SK-N-MC (cell line): ENCODE measurements around the gene MAST2.

Experiments
- DNase-seq: peaks from one replicate; pipeline ENCODE4 v3.0.0-alpha.2; 2011; ENCODE audit warnings: low read depth, low spot score
- H3K27ac ChIP-seq: fragments of 200-600 bp; sonication (generic); 2 replicates; pipeline ENCODE4 v1.5.1; 2016; ENCODE audit warnings: mixed run types
- H3K36me3 ChIP-seq: fragments of 200-600 bp; sonication (generic); 2 replicates; pipeline ENCODE4 v1.6.1; 2017; ENCODE audit warnings: antibody characterized with exemption, low read length, mixed read lengths; ENCODE audit not compliant: insufficient read depth
- H3K4me3 ChIP-seq: fragments of 200-600 bp; sonication (generic); 2 replicates; pipeline ENCODE4 v1.5.1; 2016
- H3K9ac ChIP-seq: fragments of 200-600 bp; sonication (generic); 2 replicates; pipeline ENCODE4 v1.8.0; 2017; ENCODE audit warnings: mixed run types, mixed read lengths; ENCODE audit not compliant: insufficient read length
- H3K9me3 ChIP-seq: fragments of 200-600 bp; sonication (generic); 2 replicates; pipeline ENCODE4 v1.6.1; 2017; ENCODE audit warnings: low read depth, mild to moderate bottlenecking, antibody characterized with exemption, low read length, moderate library complexity, mixed read lengths
- EZH2 ChIP-seq: fragments of 200-600 bp; sonication (generic); IDR thresholded peaks from one replicate; pipeline ENCODE4 v1.6.1; 2017; ENCODE audit warnings: antibody characterized with exemption
- FOXP2 ChIP-seq: optimal IDR thresholded peaks from 2 replicates; pipeline ENCODE3; 2011; ENCODE audit warnings: mild to moderate bottlenecking, moderate library complexity; ENCODE audit not compliant: insufficient read depth; ENCODE audit errors: extremely low read length, control extremely low read depth
- POLR2AphosphoS5 ChIP-seq: IDR thresholded peaks from 2 replicates; pipeline ENCODE4 v1.6.1; 2012; ENCODE audit warnings: mild to moderate bottlenecking, low read depth, low read length, borderline replicate concordance

The MAST2 gene

GRCh38 chr1:45979074-45979777, 175.8 kb downstream of the MAST2 start:
- H3K27ac ChIP-seq, result no peak overlapping the region
- no peak overlapping the region for H3K9ac ChIP-seq
- DNase-seq, result no peak
- H3K36me3 ChIP-seq, result no peaks in the 10 kb centered on the region
- H3K9me3 ChIP-seq, result no peaks in the 10 kb centered on the region
- no peak overlapping the region for H3K4me3 ChIP-seq
- TF ChIP-seq FOXP2, result no peak
- no peak for TF ChIP-seq EZH2
- TF ChIP-seq POLR2AphosphoS5, result no peak

GRCh38 chr1:45979778-45980176, 176.4 kb downstream of the MAST2 start:
- H3K36me3 ChIP-seq, result no peaks in the 10 kb centered on the region
- no peak overlapping the region for H3K4me3 ChIP-seq
- no peak overlapping the region for H3K9ac ChIP-seq
- DNase-seq, result no peak
- TF ChIP-seq POLR2AphosphoS5 (no peak), FOXP2 (no peak), EZH2 (no peak)
- H3K27ac ChIP-seq, result no peak overlapping the region
- H3K9me3 ChIP-seq, result no peaks in the 10 kb centered on the region

- no peak overlapping the region for H3K27ac ChIP-seq
- H3K4me3 ChIP-seq, result no peak overlapping the region
- no peak overlapping the region for H3K9ac ChIP-seq
- no peaks in the 10 kb centered on the region for H3K36me3 ChIP-seq
- TF ChIP-seq FOXP2 (no peak), EZH2 (no peak), POLR2AphosphoS5 (no peak)
- no peak for DNase-seq
- H3K9me3 ChIP-seq, result no peaks in the 10 kb centered on the region
These were observed 178.9 kb downstream of the MAST2 start for GRCh38 chr1:45982359-45982758.

GRCh38 chr1:45983967-45984366, 180.6 kb downstream of the MAST2 start:
- no peaks in the 10 kb centered on the region for H3K36me3 ChIP-seq
- TF ChIP-seq EZH2 (no peak), FOXP2 (no peak), POLR2AphosphoS5 (no peak)
- no peak overlapping the region for H3K9ac ChIP-seq
- no peak overlapping the region for H3K27ac ChIP-seq
- H3K4me3 ChIP-seq, result no peak overlapping the region
- H3K9me3 ChIP-seq, result no peaks in the 10 kb centered on the region
- DNase-seq, result no peak

- no peaks in the 10 kb centered on the region for H3K36me3 ChIP-seq
- H3K9ac ChIP-seq, result no peak overlapping the region
- no peak overlapping the region for H3K27ac ChIP-seq
- no peak for DNase-seq
- no peak overlapping the region for H3K4me3 ChIP-seq
- no peaks in the 10 kb centered on the region for H3K9me3 ChIP-seq
- no peak for TF ChIP-seq POLR2AphosphoS5
These were observed 183.8 kb downstream of the MAST2 start for GRCh38 chr1:45987204-45987603.

GRCh38 chr1:45989249-45989648, 185.8 kb downstream of the MAST2 start:
- no peaks in the 10 kb centered on the region for H3K36me3 ChIP-seq
- H3K27ac ChIP-seq, result no peak overlapping the region
- DNase-seq, result no peak
- H3K9ac ChIP-seq, result no peak overlapping the region
- TF ChIP-seq EZH2 (no peak), POLR2AphosphoS5 (no peak), FOXP2 (no peak)
- H3K4me3 ChIP-seq, result no peak overlapping the region
- H3K9me3 ChIP-seq, result no peaks in the 10 kb centered on the region

GRCh38 chr1:45994423-45994822, 191.0 kb downstream of the MAST2 start:
- no peak for DNase-seq
- no peak overlapping the region for H3K9ac ChIP-seq

GRCh38 chr1:45995298-45995697, 191.9 kb downstream of the MAST2 start:
- no peak overlapping the region for H3K27ac ChIP-seq
- no peak for DNase-seq
- H3K36me3 ChIP-seq, result no peaks in the 10 kb centered on the region
- no peak overlapping the region for H3K4me3 ChIP-seq
- TF ChIP-seq FOXP2 (no peak), POLR2AphosphoS5 (no peak), EZH2 (no peak)
- H3K9ac ChIP-seq, result no peak overlapping the region
- no peaks in the 10 kb centered on the region for H3K9me3 ChIP-seq

More at GRCh38 chr1:45994423-45994822, 191.0 kb downstream of the MAST2 start:
- Histone ChIP-seq H3K9me3 (no peaks in the 10 kb centered on the region), H3K27ac (no peak overlapping the region), H3K36me3 (no peaks in the 10 kb centered on the region), H3K4me3 (no peak overlapping the region)
- no peak for TF ChIP-seq EZH2
- TF ChIP-seq POLR2AphosphoS5, result no peak
- TF ChIP-seq FOXP2, result no peak
